SK-N-SH (cell line): ENCODE measurements around the gene RPP21. TPM values are rescaled to one million over a fixed set of nuclear protein-coding genes. Genes with fewer than 3 reads are reported as not detected.

Source experiments
- CTCF ChIA-PET: fragments of 300-600, 350-600 bp; formaldehyde crosslinking; extraction: SDS; loops from one replicate; lab custom pipeline; 2021; lab: Yijun Ruan, JAX
- POLR2A ChIA-PET: fragments of 350-600 bp; sonication (Branson Sonifier 250); formaldehyde crosslinking; extraction: SDS; loops from one replicate; lab custom pipeline; 2020; ENCODE audit warnings: antibody characterized with exemption, inconsistent platforms; lab: Yijun Ruan, JAX
- DNase-seq: peaks from one replicate; pipeline ENCODE4 v3.0.0; 2012
- H2AFZ ChIP-seq: fragments of 200-600 bp; sonication (generic); 2 replicates; pipeline ENCODE4 v1.8.1; 2016; ENCODE audit warnings: antibody characterized with exemption, mild to moderate bottlenecking, low read depth
- H3F3A ChIP-seq: fragments of 200-600 bp; sonication (generic); replicated peaks from 2 replicates; pipeline ENCODE3; 2016; ENCODE audit warnings: antibody characterized with exemption, mild to moderate bottlenecking; ENCODE audit not compliant: insufficient read depth
- H3K27ac ChIP-seq, 2 experiments: fragments of 200-500 bp in 1 of 2; fragments of 200-600 bp in 1 of 2; sonication (Bioruptor generic) in 1 of 2; sonication (generic), shearing (Covaris generic) in 1 of 2; 2 replicates each; pipeline versions ENCODE4 v1.5.1 to v1.6.1; 2014 to 2016; ENCODE audit warnings: low read depth in 2 of 2, inconsistent platforms in 1 of 2, low read length in 1 of 2, mild to moderate bottlenecking in 1 of 2, mixed read lengths in 1 of 2
- H3K27me3 ChIP-seq: fragments of 200-600 bp; sonication (generic), shearing (Covaris generic); 2 replicates; pipeline ENCODE4 v1.6.1; 2016; ENCODE audit warnings: mixed run types; ENCODE audit not compliant: insufficient read depth
- H3K36me3 ChIP-seq, 2 experiments: fragments of 200-500 bp in 1 of 2; fragments of 200-600 bp in 1 of 2; sonication (Bioruptor generic) in 1 of 2; sonication (generic) in 1 of 2; replicated peaks in 1 of 2; 2 replicates each; pipeline versions ENCODE3 to v1.5.1; 2014 to 2016; ENCODE audit warnings: low read length in 1 of 2, mild to moderate bottlenecking in 1 of 2; ENCODE audit not compliant: insufficient read depth in 2 of 2, control insufficient read depth in 1 of 2
- H3K4me1 ChIP-seq, 2 experiments: fragments of 200-500 bp in 1 of 2; fragments of 200-600 bp in 1 of 2; sonication (Bioruptor generic) in 1 of 2; sonication (generic), shearing (Covaris generic) in 1 of 2; 2 replicates each; pipeline versions ENCODE4 v1.5.1 to v1.6.1; 2014 to 2016; ENCODE audit warnings: low read depth in 1 of 2, low read length in 1 of 2, mixed run types in 1 of 2; ENCODE audit not compliant: insufficient read depth in 2 of 2, control insufficient read depth in 1 of 2
- H3K4me2 ChIP-seq: fragments of 200-600 bp; sonication (generic), shearing (Covaris generic); 2 replicates; pipeline ENCODE4 v1.6.1; 2017; ENCODE audit warnings: mixed run types
- H3K4me3 ChIP-seq, 2 experiments: fragments of 200-500 bp in 1 of 2; fragments of 200-600 bp in 1 of 2; sonication (Bioruptor generic) in 1 of 2; sonication (generic), shearing (Covaris generic) in 1 of 2; 2 replicates each; pipeline versions ENCODE4 v1.5.1 to v1.8.1; 2014 to 2016; ENCODE audit warnings: low read depth in 2 of 2, inconsistent platforms in 1 of 2, low read length in 1 of 2, mild to moderate bottlenecking in 1 of 2, mixed read lengths in 1 of 2, moderate library complexity in 1 of 2
- H3K79me2 ChIP-seq: fragments of 200-600 bp; sonication (generic); 2 replicates; pipeline ENCODE4 v1.8.1; 2017; ENCODE audit warnings: mild to moderate bottlenecking; ENCODE audit not compliant: insufficient read depth
- H3K9ac ChIP-seq: fragments of 200-600 bp; sonication (generic); 2 replicates; pipeline ENCODE4 v1.6.1; 2017; ENCODE audit warnings: mixed run types
- H3K9me2 ChIP-seq: fragments of 200-600 bp; sonication (generic); 2 replicates; pipeline ENCODE4 v1.6.1; 2017; ENCODE audit warnings: mixed run types
- H3K9me3 ChIP-seq: fragments of 200-600 bp; sonication (generic); 2 replicates; pipeline ENCODE4 v1.6.1; 2017; ENCODE audit warnings: mixed run types, mild to moderate bottlenecking, moderate library complexity
- H4K20me1 ChIP-seq: fragments of 200-600 bp; sonication (generic); 2 replicates; pipeline ENCODE4 v1.6.1; 2017; ENCODE audit warnings: mild to moderate bottlenecking, mixed run types; ENCODE audit not compliant: insufficient read depth
- ELF1 ChIP-seq: IDR thresholded peaks from 2 replicates; pipeline ENCODE4 v1.4.0; 2012
- EZH2phosphoT487 ChIP-seq: fragments of 200-600 bp; sonication (generic); IDR thresholded peaks from 2 replicates; pipeline ENCODE4 v1.6.1; 2017; ENCODE audit warnings: low read depth, mixed run types, mild to moderate bottlenecking, antibody characterized with exemption, moderate library complexity, borderline replicate concordance
- FOSL2 ChIP-seq: IDR thresholded peaks from 2 replicates; pipeline ENCODE4 v1.4.0; 2012; ENCODE audit warnings: low read depth, mild to moderate bottlenecking, moderate library complexity, borderline replicate concordance
- GABPA ChIP-seq: IDR thresholded peaks from 2 replicates; pipeline ENCODE4 v1.4.0; 2012; ENCODE audit warnings: low read depth, mild to moderate bottlenecking
- JUND ChIP-seq: IDR thresholded peaks from 2 replicates; pipeline ENCODE4 v1.4.0; 2012
- MEF2A ChIP-seq: IDR thresholded peaks from 2 replicates; pipeline ENCODE4 v1.4.0; 2012; ENCODE audit warnings: low read depth, borderline replicate concordance
- MXI1 ChIP-seq: IDR thresholded peaks from 2 replicates; pipeline ENCODE4 v1.6.1; 2012; ENCODE audit warnings: mild to moderate bottlenecking, low read depth, low read length, improper control_type of control experiment
- POLR2AphosphoS5 ChIP-seq: IDR thresholded peaks from 2 replicates; pipeline ENCODE4 v1.6.1; 2012; ENCODE audit warnings: low read depth, low read length
- RAD21 ChIP-seq: IDR thresholded peaks from 2 replicates; pipeline ENCODE4 v1.6.1; 2012; ENCODE audit warnings: mild to moderate bottlenecking, low read length
- RFX5 ChIP-seq: IDR thresholded peaks from 2 replicates; pipeline ENCODE4 v1.6.1; 2012; ENCODE audit warnings: mild to moderate bottlenecking, improper control_type of control experiment, low read length
- RXRA ChIP-seq: IDR thresholded peaks from 2 replicates; pipeline ENCODE4 v1.4.0; 2012; ENCODE audit warnings: low read depth, mild to moderate bottlenecking, borderline replicate concordance
- SIN3A ChIP-seq: IDR thresholded peaks from 2 replicates; pipeline ENCODE4 v1.6.1; 2012; ENCODE audit warnings: low read depth, mild to moderate bottlenecking, low read length, moderate library complexity, borderline replicate concordance
- SMC3 ChIP-seq: IDR thresholded peaks from 2 replicates; pipeline ENCODE4 v1.6.1; 2012; ENCODE audit warnings: low read depth, low read length, improper control_type of control experiment
- TAF1 ChIP-seq: IDR thresholded peaks from 2 replicates; pipeline ENCODE4 v1.6.1; 2012; ENCODE audit warnings: low read depth, mild to moderate bottlenecking, low read length, moderate library complexity, borderline replicate concordance
- TCF12 ChIP-seq: IDR thresholded peaks from 2 replicates; pipeline ENCODE4 v1.4.0; 2012
- TEAD4 ChIP-seq: IDR thresholded peaks from 2 replicates; pipeline ENCODE4 v1.4.0; 2012; ENCODE audit warnings: mild to moderate bottlenecking, borderline replicate concordance; ENCODE audit not compliant: insufficient read depth
- YY1 ChIP-seq: IDR thresholded peaks from 2 replicates; pipeline ENCODE4 v1.4.0; 2012; ENCODE audit warnings: low read depth, mild to moderate bottlenecking
- WGBS: methylation state at CpG from one replicate; pipeline ENCODE4 v1.1.6; 2017; ENCODE audit warnings: low lambda C conversion rate; 5-methylcytosine and 5-hydroxymethylcytosine counted together
- polyA plus RNA-seq, 3 experiments: library from polyadenylated mRNA; depleted of rRNA; stranded (reverse); fragments of >200 nt; gene quantifications; 2 replicates each; pipeline ENCODE4 v1.2.3, GENCODE V29; 2012
- TF ChIP-seq, protein P1 (sequence below): fragments of 200-600 bp; sonication (generic); IDR thresholded peaks from 2 replicates; pipeline ENCODE4 v1.6.1; 2017; ENCODE audit warnings: antibody characterized with exemption, mild to moderate bottlenecking, moderate library complexity
- TF ChIP-seq, protein P2 (sequence below): IDR thresholded peaks from 2 replicates; pipeline ENCODE4 v1.6.1; 2012; ENCODE audit warnings: mild to moderate bottlenecking, low read depth, low read length, moderate library complexity
- TF ChIP-seq, protein P3 (sequence below): fragments of 150-350 bp; IDR thresholded peaks from 2 replicates; pipeline ENCODE4 v1.6.1; 2017; ENCODE audit warnings: antibody characterized with exemption, low read length, low read depth, borderline replicate concordance

Gene RPP21
- polyA plus RNA-seq, 1 of the 3 experiments (the other 2 are of a cell fraction), result 108 TPM

DNA sequence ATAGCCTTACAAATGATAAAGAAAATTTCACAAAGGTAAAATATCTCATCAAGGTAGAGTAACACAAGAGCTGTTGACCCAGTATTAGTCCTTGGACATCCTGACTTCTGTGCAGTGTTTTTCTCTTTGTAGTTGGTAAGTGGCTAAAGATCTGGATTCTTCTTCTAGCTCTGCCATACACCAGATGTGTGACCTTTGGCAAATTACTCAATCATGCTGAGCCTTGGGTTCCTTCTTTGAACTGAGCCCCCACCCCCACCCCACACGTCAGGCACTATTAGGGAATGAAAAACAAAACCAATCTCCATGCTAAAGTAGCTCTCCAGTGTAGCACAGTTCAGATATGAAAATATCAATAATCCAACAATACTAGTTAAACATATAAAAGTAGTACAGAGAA is 33.3 kb upstream of the RPP21 start (continued):
- TF ChIP-seq, protein P1, sequence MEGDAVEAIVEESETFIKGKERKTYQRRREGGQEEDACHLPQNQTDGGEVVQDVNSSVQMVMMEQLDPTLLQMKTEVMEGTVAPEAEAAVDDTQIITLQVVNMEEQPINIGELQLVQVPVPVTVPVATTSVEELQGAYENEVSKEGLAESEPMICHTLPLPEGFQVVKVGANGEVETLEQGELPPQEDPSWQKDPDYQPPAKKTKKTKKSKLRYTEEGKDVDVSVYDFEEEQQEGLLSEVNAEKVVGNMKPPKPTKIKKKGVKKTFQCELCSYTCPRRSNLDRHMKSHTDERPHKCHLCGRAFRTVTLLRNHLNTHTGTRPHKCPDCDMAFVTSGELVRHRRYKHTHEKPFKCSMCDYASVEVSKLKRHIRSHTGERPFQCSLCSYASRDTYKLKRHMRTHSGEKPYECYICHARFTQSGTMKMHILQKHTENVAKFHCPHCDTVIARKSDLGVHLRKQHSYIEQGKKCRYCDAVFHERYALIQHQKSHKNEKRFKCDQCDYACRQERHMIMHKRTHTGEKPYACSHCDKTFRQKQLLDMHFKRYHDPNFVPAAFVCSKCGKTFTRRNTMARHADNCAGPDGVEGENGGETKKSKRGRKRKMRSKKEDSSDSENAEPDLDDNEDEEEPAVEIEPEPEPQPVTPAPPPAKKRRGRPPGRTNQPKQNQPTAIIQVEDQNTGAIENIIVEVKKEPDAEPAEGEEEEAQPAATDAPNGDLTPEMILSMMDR, result no peak
- TF ChIP-seq TCF12 (no peak), TAF1 (no peak), FOSL2 (no peak), SIN3A (no peak)

DNA sequence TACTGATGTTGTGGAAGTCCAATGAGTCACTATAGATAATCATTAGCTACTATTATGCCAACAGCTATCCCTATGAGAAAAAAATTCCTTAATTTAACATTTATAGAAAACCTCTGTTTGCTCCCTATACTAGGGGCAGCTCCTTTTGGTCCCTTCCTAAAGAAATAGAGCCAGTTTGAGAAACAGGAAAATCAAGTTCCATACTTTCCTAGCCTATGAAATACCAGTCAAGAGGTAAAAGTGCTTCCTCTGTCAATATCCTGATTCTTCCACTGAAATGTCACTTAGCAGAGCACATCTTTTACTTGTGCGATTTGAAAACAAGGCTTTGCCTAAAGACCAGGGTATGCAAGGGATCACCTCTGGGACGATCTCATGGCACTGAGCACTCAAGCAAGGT is 32.7 kb upstream of the RPP21 start:
- ChIA-PET POLR2A (no interaction called here), CTCF (no interaction called here)
- Histone ChIP-seq H3K9me3 (no peaks in the 10 kb centered on the region), H3K4me2 (no peak overlapping the region), H3K79me2 (peaks cover 97% of the 10 kb centered on the region), H3F3A (no peaks in the 10 kb centered on the region), H3K4me1 (peaks cover 0 to under 1% of the 10 kb centered on the region in 2 experiments; a peak in 1 of 4 replicates), H3K4me3 (no peak overlapping the region), H3K9ac (no peak overlapping the region), H2AFZ (no peak overlapping the region), H4K20me1 (peaks cover 69% of the 10 kb centered on the region), H3K27me3 (no peaks in the 10 kb centered on the region), H3K27ac (no peak overlapping the region), H3K36me3 (peaks cover 23 to 66% of the 10 kb centered on the region in 2 experiments), H3K9me2 (no peaks in the 10 kb centered on the region)
- TF ChIP-seq TAF1, result no peak
- TF ChIP-seq YY1, result no peak
- no peak for TF ChIP-seq RXRA
- TF ChIP-seq RAD21, result no peak
- TF ChIP-seq MEF2A, result no peak
- TF ChIP-seq GABPA, result no peak
- TF ChIP-seq FOSL2, result no peak
- no peak for TF ChIP-seq POLR2AphosphoS5
- TF ChIP-seq, protein P1, result no peak
- no peak for TF ChIP-seq MXI1
- no peak for TF ChIP-seq SMC3
- no peak for TF ChIP-seq RFX5
- no peak for TF ChIP-seq SIN3A
- no peak for TF ChIP-seq TEAD4
- no peak for TF ChIP-seq EZH2phosphoT487
- TF ChIP-seq, protein P2, sequence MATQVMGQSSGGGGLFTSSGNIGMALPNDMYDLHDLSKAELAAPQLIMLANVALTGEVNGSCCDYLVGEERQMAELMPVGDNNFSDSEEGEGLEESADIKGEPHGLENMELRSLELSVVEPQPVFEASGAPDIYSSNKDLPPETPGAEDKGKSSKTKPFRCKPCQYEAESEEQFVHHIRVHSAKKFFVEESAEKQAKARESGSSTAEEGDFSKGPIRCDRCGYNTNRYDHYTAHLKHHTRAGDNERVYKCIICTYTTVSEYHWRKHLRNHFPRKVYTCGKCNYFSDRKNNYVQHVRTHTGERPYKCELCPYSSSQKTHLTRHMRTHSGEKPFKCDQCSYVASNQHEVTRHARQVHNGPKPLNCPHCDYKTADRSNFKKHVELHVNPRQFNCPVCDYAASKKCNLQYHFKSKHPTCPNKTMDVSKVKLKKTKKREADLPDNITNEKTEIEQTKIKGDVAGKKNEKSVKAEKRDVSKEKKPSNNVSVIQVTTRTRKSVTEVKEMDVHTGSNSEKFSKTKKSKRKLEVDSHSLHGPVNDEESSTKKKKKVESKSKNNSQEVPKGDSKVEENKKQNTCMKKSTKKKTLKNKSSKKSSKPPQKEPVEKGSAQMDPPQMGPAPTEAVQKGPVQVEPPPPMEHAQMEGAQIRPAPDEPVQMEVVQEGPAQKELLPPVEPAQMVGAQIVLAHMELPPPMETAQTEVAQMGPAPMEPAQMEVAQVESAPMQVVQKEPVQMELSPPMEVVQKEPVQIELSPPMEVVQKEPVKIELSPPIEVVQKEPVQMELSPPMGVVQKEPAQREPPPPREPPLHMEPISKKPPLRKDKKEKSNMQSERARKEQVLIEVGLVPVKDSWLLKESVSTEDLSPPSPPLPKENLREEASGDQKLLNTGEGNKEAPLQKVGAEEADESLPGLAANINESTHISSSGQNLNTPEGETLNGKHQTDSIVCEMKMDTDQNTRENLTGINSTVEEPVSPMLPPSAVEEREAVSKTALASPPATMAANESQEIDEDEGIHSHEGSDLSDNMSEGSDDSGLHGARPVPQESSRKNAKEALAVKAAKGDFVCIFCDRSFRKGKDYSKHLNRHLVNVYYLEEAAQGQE, result no peak
- TF ChIP-seq JUND, result no peak
- no peak for TF ChIP-seq ELF1
- TF ChIP-seq, protein P3, sequence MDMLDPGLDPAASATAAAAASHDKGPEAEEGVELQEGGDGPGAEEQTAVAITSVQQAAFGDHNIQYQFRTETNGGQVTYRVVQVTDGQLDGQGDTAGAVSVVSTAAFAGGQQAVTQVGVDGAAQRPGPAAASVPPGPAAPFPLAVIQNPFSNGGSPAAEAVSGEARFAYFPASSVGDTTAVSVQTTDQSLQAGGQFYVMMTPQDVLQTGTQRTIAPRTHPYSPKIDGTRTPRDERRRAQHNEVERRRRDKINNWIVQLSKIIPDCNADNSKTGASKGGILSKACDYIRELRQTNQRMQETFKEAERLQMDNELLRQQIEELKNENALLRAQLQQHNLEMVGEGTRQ, result no peak
- WGBS, result 96% methylated on average over 2 of the region's 2 CpGs
- DNase-seq, result no peak
